Measurements from ENCODE around the gene SLC6A17.

The SLC6A17 gene

DNA sequence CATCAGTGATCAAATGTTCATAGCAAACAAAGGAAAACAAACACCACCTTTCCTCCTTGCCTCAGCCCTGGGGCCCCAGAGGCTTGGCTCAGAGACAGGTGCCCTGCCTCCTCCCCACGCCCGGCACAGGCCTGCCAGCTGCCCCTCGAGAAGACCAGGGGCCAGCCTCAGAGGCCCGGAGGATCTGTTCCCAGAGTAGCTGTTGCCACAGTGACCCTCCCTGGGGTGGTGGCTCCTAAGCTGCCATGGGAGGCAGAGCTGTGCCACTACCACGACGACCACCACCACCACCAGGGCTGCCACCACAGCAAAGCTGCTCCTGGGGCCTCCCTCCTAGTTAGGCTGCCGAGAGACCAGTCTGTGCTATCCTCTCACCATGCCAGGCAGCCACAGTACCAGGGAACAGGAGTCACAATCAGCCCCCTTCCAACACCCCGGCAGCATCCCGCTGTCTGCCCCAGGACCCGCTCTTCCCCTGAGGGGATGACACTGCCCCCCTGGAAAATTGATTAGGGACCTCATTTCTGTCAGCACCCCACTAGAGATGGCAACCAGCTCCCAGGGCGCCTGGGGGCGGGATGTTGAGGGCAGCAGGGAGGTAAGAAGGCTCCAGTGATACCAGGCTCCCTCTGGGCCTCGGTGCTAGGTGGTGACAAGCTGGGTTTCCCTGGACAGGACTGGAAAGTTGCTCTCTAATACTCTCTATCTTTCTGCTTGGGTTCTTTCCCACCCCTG lies 90.3 kb downstream of the SLC6A17 start:
- DNase-seq (ENCODE audit: low read depth in 2 of 2) = no peak

DNA sequence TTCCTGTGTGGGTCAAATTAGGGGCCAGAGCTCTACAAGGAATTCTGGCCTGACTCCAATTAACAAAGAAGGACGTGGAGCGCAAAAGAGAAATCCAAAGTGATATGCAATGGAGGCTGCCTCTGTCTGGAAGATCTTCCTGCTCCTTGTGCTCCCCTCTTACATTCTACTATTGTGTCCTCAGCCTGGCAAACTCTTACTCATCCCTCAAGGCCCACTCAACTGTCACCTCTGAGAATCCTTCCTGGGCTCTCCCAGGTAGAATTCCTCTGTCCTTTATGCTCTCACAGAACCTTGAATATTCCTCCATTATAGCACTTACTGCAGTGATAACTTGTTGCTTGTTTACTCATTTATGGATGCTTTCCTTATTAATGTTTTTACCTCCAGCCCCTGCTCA lies 91.2 kb downstream of the SLC6A17 start:
- no peak for DNase-seq (ENCODE audit: low read depth in 2 of 2)

DNA sequence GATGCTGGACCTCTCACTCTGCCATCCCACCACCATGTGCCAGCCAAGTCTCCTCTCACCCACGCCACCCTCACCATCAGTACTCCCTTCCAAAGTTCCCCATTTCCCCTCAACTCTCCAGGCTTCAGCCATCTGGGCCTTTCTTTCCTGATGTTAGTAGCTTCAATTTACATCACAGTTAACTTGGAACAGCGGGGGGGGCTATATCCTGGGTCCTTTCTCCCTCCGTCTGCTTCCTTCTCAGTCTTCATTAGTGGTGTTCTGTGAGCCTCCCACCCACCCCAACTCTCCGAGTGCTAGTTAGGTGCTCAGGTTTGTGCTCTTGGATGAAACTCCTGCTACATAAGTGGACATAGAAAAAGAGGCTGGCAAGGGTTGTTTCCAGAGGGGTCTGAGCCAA lies 91.8 kb downstream of the SLC6A17 start:
- DNase-seq (ENCODE audit: low read depth in 2 of 2) = no peak

DNA sequence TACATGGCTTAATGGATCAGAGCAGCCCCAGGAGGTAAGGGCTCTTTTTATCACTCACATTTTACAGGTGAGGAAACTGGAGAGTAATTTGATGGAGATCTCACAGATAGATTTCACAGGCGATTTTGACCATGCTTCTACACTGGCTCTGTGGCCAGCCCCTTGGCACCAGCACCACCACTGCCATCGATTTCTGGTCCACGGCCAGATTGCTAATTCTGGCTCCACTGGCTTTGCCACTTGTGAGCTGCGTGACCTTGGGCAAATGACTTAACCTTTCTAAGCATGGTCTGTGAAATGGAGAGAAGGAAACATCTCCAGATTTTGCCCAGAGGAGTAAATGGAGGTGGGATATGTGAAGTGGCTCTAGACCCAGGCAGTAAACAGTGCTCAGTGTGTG lies 92.4 kb downstream of the SLC6A17 start:
- no peak for DNase-seq (ENCODE audit: low read depth in 2 of 2)

DNA sequence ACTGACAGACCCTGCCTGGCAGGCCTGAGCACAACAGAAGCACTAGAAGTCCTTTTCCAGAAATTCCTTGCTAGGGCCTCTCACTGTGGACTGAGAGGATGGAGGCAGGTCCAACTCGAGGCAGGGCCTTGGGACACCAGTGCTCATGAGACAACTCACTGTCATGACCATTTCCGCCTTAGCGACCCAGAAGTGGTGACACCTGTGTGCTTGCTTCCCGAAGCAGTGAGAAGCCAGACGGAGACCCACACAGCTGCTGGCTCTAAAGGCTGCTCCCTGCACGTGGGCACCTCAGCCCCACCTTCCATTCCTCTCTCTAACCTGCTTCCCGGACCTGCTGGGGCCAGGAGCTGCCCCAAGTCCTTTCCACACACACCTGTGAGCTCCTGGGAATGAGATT lies 92.9 kb downstream of the SLC6A17 start:
- DNase-seq (ENCODE audit: low read depth in 2 of 2) = no peak

DNA sequence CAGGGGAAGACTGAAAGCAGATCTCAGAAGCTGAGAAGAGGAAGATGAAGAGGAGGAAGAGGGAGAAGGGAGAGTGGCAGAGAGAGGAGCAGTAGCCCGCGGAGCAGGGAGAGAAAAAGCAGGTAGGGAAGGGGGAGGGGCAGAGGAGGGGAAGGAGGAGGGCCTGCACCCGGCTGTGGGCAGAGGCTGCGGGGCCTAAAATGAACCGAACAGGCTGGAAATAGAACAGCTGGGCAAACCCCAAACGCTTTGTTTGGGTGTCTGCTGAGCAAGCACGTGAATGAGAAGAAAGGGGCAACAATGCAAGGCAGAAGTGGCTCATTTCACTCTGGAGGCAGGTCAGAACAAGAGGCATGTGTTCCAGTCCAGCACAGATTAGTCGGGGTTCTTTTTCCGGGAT lies 93.3 kb downstream of the SLC6A17 start:
- DNase-seq (ENCODE audit: low read depth in 2 of 2) = no peak

DNA sequence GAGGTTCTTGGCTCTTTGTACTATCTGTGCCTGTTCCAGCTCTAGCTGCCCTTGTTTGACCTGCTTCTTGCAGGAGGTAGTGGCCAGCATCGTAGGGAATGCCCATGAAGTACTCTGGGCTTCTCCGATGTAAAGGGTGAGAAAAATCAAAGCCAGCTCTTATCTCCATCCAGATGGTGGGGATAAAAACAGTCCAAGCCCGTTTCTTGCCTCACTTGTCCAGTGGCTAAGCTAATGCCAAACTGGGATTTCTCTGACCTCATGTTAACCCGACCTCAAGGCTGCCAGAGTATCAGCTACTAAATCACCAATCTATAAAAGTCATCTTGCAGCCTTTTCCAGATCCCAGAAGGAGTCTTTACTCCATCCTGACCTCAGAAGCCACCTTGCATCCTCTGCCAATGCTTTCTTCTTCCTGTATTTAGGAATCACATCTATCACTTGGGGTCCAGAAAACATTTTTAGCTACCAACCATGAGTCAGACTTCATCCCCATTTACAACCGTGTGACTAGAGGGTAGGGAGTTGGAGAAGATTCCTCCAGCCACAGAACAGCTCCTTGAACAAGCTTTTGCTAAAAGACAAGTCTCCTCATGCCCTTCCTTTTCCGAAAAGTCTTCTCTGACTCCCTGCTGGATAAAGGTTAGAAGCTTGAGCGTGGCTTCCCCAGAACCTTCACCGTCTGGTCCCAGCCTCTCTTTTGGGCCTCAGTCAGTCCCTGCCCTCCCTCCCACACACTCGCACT lies 95.8 kb downstream of the SLC6A17 start:
- no peak for DNase-seq (ENCODE audit: low read depth in 2 of 2)

DNA sequence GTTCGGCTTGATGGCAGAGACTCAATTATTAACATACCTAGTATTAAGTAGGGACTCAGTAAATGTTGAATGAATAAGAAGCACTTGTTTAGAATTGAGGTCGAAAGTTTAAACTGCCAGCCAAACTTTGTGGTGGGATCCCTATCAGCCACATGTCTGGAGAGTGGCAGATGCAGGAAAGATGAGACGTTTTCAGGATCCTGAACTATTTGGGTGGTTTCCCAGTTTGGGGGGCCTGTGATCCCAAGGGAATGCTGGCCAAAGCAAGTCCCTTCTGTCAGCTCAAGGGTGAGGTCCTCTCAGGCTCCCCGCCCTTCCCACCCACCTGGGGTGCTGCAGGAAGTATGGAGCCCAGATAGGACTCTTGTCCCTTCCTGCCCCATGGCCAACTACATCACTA lies 98.5 kb downstream of the SLC6A17 start:
- no peak for DNase-seq (ENCODE audit: low read depth in 2 of 2)

DNA sequence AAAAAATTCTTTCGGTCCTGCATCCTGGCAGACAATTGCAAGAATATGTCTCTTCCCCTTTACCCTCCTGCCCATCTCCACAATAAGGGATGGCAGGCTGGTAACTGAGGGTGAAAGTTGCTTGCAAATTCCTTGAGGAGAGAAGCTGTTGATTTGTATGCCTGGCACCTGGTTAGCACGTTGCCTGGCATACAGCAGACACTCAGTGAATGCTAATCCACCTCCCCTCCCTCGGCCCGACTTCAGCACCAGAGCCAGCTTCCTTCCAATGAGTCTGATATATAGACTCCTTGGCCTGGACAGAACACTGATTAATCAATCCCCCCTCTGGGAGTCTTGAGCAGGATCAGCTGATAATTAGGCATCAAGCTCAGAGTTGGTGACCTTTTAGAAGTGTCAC lies 99.0 kb downstream of the SLC6A17 start:
- no peak for DNase-seq (ENCODE audit: low read depth in 2 of 2)

DNA sequence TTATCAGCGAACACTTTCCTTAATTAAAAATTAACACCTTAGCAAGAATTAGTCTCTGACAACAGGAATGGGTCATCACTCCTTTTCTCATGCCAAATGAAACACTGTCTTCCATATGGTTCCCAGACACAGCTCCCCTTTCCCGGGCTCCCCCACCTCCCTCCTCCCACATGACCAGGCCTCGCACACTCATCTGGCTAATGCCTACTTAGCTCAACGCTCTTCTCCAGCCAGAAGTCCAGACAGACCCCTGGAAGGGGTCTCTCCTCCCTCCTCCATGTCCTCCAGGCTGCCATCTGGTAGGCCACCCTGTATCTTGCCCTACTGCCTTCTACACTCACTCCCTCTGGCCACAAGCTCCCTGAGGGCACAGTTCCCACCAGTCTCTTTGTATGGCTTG lies 99.7 kb downstream of the SLC6A17 start:
- DNase-seq (ENCODE audit: low read depth in 2 of 2) = no peak

DNA sequence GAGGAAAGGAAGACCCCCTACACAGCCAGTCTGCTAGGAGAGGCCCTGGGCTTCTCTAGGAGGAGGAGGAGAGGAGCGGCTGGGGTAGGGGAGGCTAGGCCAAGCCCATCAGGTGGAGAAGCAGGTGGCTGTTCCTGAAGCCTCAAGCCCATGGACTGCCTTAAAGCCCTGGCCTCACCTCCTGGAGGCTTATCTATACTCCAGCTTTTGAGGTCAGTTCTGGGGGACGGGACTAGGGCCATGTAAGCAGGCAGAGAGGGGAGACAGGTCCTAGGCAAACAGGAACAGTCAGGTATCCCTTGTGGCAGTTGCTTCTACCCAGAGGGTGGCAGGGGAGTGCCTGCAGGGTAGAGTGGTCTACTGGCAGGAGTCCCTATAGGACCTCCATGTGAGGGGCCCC lies 100.5 kb downstream of the SLC6A17 start:
- DNase-seq (ENCODE audit: low read depth in 2 of 2) = no peak
